DOHH2 (cell line): ENCODE results near the gene CHRDL2.

Experiments
- CTCF ChIP-seq: fragments of 200-600 bp; sonication (generic); IDR thresholded peaks from one replicate; pipeline ENCODE4 v1.5.1; 2014; ENCODE audit warnings: antibody characterized with exemption, mild to moderate bottlenecking, low read depth, low read length; ENCODE audit not compliant: poor library complexity, severe bottlenecking
- EZH2phosphoT487 ChIP-seq: fragments of 200-600 bp; sonication (generic); IDR thresholded peaks from 2 replicates; pipeline ENCODE4 v1.6.1; 2017; ENCODE audit warnings: borderline replicate concordance, mild to moderate bottlenecking, antibody characterized with exemption, low read length, moderate library complexity, mixed read lengths

GRCh38 chr11:74702383-74703007, 28.7 kb downstream of the CHRDL2 start:
- TF ChIP-seq CTCF, result peak; percentile 93
- TF ChIP-seq EZH2phosphoT487, result no peak
